HL-60 (cell line): ENCODE measurements around the gene PHIP.

Experiments used
- DNase-seq, 2 experiments: peaks; one replicate each; pipeline ENCODE4 v3.0.0-alpha.2; 2010 to 2020; ENCODE audit warnings: low read depth in 1 of 2, low spot score in 1 of 2
- H3K27ac ChIP-seq: fragments of 250-450 bp; sonication (Bioruptor Pico); replicated peaks from 2 replicates; pipeline ENCODE4 v1.5.1; 2020; ENCODE audit warnings: mild to moderate bottlenecking, moderate library complexity
- H3K27me3 ChIP-seq: fragments of 250-450 bp; sonication (Bioruptor Pico); 2 replicates; pipeline ENCODE4 v1.5.1; 2021; ENCODE audit warnings: mild to moderate bottlenecking, moderate library complexity; ENCODE audit not compliant: insufficient read depth, poor library complexity, severe bottlenecking
- H3K4me3 ChIP-seq: replicated peaks from 2 replicates; pipeline ENCODE4 v1.5.1; 2011; ENCODE audit warnings: mild to moderate bottlenecking, control low read depth, low read length; ENCODE audit not compliant: insufficient read depth
- GABPA ChIP-seq: IDR thresholded peaks from 2 replicates; pipeline ENCODE4 v1.6.1; 2012; ENCODE audit warnings: low read depth
- POLR2AphosphoS5 ChIP-seq: IDR thresholded peaks from 2 replicates; pipeline ENCODE4 v1.6.1; 2012; ENCODE audit warnings: low read depth
- REST ChIP-seq: IDR thresholded peaks from 2 replicates; pipeline ENCODE4 v1.6.1; 2012; ENCODE audit warnings: low read depth; ENCODE audit not compliant: insufficient replicate concordance
- SPI1 ChIP-seq: IDR thresholded peaks from 2 replicates; pipeline ENCODE4 v1.6.1; 2012; ENCODE audit warnings: low read depth, mild to moderate bottlenecking, borderline replicate concordance
- TF ChIP-seq, protein P1 (sequence below): IDR thresholded peaks from one replicate; pipeline ENCODE4 v1.5.1; 2011; ENCODE audit warnings: low read length, control low read depth, inconsistent platforms; ENCODE audit not compliant: insufficient read depth

The PHIP gene

GRCh38 chr6:79045966-79046365 is 32.1 kb downstream of the PHIP start:
- no peak overlapping the region for H3K4me3 ChIP-seq
- no peaks in the 10 kb centered on the region for H3K27me3 ChIP-seq
- DNase-seq, result no peak
- H3K27ac ChIP-seq, result no peak overlapping the region
- TF ChIP-seq, protein P1, sequence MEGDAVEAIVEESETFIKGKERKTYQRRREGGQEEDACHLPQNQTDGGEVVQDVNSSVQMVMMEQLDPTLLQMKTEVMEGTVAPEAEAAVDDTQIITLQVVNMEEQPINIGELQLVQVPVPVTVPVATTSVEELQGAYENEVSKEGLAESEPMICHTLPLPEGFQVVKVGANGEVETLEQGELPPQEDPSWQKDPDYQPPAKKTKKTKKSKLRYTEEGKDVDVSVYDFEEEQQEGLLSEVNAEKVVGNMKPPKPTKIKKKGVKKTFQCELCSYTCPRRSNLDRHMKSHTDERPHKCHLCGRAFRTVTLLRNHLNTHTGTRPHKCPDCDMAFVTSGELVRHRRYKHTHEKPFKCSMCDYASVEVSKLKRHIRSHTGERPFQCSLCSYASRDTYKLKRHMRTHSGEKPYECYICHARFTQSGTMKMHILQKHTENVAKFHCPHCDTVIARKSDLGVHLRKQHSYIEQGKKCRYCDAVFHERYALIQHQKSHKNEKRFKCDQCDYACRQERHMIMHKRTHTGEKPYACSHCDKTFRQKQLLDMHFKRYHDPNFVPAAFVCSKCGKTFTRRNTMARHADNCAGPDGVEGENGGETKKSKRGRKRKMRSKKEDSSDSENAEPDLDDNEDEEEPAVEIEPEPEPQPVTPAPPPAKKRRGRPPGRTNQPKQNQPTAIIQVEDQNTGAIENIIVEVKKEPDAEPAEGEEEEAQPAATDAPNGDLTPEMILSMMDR, result no peak
- no peak for TF ChIP-seq GABPA
- no peak for TF ChIP-seq REST

DNA sequence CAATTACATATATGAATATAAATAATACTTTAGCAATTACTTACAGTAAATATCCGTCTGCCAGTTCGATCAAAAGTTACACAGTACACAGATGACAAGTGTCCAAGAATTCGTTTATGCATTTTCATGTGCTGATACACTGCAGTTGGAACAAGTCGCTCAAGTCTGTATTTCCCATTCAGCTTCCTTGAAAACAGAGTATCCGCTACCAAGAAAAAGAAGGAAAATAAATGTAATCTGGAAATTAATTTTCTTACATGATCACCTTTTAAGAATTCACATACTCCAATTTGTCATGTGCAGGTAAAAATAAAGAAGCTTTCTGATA is 35.3 kb downstream of the PHIP start:
- no peak overlapping the region for H3K4me3 ChIP-seq
- TF ChIP-seq SPI1 (no peak), GABPA (no peak), REST (no peak), POLR2AphosphoS5 (no peak)
- TF ChIP-seq, protein P1, result no peak
- no peak for DNase-seq
- no peak overlapping the region for H3K27ac ChIP-seq
- H3K27me3 ChIP-seq, result no peaks in the 10 kb centered on the region

- Histone ChIP-seq H3K4me3 (no peak overlapping the region), H3K27me3 (no peaks in the 10 kb centered on the region), H3K27ac (no peak overlapping the region)
- DNase-seq, result no peak
- TF ChIP-seq, protein P1, result no peak
- no peak for TF ChIP-seq SPI1
- TF ChIP-seq REST, result no peak
- no peak for TF ChIP-seq GABPA
- TF ChIP-seq POLR2AphosphoS5, result no peak
These were observed 35.8 kb downstream of the PHIP start for GRCh38 chr6:79042088-79042798.
